OCI-LY1 (cell line): ENCODE results near the gene SNX32.
A peak's percentile ranks its signal among the peaks of the same experiment; 100 is the strongest.

Source experiments
- CTCF ChIP-seq: fragments of 200-600 bp; sonication (generic), shearing (Covaris generic); IDR thresholded peaks from 2 replicates; pipeline ENCODE4 v1.5.1; 2017; ENCODE audit warnings: mild to moderate bottlenecking, antibody characterized with exemption, low read length, moderate library complexity, mixed read lengths
- EZH2 ChIP-seq: fragments of 200-600 bp; sonication (generic), shearing (Covaris generic); IDR thresholded peaks from 2 replicates; pipeline ENCODE4 v1.8.0; 2017; ENCODE audit warnings: borderline replicate concordance, mixed run types, mild to moderate bottlenecking, antibody characterized with exemption, low read length, moderate library complexity, mixed read lengths

GRCh38 chr11:65891219-65892136, 57.7 kb downstream of the SNX32 start:
- TF ChIP-seq CTCF (peak; percentile 66), EZH2 (no peak)
